ENCODE data around the gene ZBTB18.

ZBTB18 gene

GRCh38 chr1:244060117-244060516 is 9.0 kb downstream of the ZBTB18 start:
- TF ChIP-seq TAF1 (IDR thresholded peaks at IDR 0.05; ENCODE audit: borderline replicate concordance, insufficient read depth, low read length): no peak
- TF ChIP-seq POLR2AphosphoS5 (IDR thresholded peaks at IDR 0.05; ENCODE audit: low read depth, low read length): no peak
- no peak for TF ChIP-seq FOXP2 (optimal IDR thresholded peaks at IDR 0.05; ENCODE audit: borderline replicate concordance, extremely low read depth, extremely low read length, insufficient read depth)
- TF ChIP-seq, protein P1, sequence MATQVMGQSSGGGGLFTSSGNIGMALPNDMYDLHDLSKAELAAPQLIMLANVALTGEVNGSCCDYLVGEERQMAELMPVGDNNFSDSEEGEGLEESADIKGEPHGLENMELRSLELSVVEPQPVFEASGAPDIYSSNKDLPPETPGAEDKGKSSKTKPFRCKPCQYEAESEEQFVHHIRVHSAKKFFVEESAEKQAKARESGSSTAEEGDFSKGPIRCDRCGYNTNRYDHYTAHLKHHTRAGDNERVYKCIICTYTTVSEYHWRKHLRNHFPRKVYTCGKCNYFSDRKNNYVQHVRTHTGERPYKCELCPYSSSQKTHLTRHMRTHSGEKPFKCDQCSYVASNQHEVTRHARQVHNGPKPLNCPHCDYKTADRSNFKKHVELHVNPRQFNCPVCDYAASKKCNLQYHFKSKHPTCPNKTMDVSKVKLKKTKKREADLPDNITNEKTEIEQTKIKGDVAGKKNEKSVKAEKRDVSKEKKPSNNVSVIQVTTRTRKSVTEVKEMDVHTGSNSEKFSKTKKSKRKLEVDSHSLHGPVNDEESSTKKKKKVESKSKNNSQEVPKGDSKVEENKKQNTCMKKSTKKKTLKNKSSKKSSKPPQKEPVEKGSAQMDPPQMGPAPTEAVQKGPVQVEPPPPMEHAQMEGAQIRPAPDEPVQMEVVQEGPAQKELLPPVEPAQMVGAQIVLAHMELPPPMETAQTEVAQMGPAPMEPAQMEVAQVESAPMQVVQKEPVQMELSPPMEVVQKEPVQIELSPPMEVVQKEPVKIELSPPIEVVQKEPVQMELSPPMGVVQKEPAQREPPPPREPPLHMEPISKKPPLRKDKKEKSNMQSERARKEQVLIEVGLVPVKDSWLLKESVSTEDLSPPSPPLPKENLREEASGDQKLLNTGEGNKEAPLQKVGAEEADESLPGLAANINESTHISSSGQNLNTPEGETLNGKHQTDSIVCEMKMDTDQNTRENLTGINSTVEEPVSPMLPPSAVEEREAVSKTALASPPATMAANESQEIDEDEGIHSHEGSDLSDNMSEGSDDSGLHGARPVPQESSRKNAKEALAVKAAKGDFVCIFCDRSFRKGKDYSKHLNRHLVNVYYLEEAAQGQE (IDR thresholded peaks at IDR 0.05; ENCODE audit: insufficient read depth in 1 of 2, low read depth in 2 of 2, low read length in 2 of 2): no peak
- TF ChIP-seq SIN3A (IDR thresholded peaks at IDR 0.05; ENCODE audit: borderline replicate concordance, insufficient read depth, low read length): no peak

- TF ChIP-seq FOXP2 (optimal IDR thresholded peaks at IDR 0.05; ENCODE audit: borderline replicate concordance, extremely low read depth, extremely low read length, insufficient read depth) (no peak), SIN3A (IDR thresholded peaks at IDR 0.05; ENCODE audit: borderline replicate concordance, insufficient read depth, low read length) (no peak), POLR2AphosphoS5 (IDR thresholded peaks at IDR 0.05; ENCODE audit: low read depth, low read length) (no peak), TAF1 (IDR thresholded peaks at IDR 0.05; ENCODE audit: borderline replicate concordance, insufficient read depth, low read length) (no peak)
- TF ChIP-seq, protein P1 (IDR thresholded peaks at IDR 0.05; ENCODE audit: insufficient read depth in 1 of 2, low read depth in 2 of 2, low read length in 2 of 2): no peak
Observed at GRCh38 chr1:244060686-244061085, 9.6 kb downstream of the ZBTB18 start.

GRCh38 chr1:244062156-244062725 is 11.2 kb downstream of the ZBTB18 start:
- TF ChIP-seq TAF1 (IDR thresholded peaks at IDR 0.05; ENCODE audit: borderline replicate concordance, insufficient read depth, low read length): no peak
- no peak for TF ChIP-seq SIN3A (IDR thresholded peaks at IDR 0.05; ENCODE audit: borderline replicate concordance, insufficient read depth, low read length)
- no peak for TF ChIP-seq FOXP2 (optimal IDR thresholded peaks at IDR 0.05; ENCODE audit: borderline replicate concordance, extremely low read depth, extremely low read length, insufficient read depth)

- no peak for TF ChIP-seq TAF1 (IDR thresholded peaks at IDR 0.05; ENCODE audit: borderline replicate concordance, insufficient read depth, low read length)
- TF ChIP-seq, protein P1 (IDR thresholded peaks at IDR 0.05; ENCODE audit: insufficient read depth in 1 of 2, low read depth in 2 of 2, low read length in 2 of 2): no peak
Observed at GRCh38 chr1:244063498-244063897, 12.4 kb downstream of the ZBTB18 start.

DNA sequence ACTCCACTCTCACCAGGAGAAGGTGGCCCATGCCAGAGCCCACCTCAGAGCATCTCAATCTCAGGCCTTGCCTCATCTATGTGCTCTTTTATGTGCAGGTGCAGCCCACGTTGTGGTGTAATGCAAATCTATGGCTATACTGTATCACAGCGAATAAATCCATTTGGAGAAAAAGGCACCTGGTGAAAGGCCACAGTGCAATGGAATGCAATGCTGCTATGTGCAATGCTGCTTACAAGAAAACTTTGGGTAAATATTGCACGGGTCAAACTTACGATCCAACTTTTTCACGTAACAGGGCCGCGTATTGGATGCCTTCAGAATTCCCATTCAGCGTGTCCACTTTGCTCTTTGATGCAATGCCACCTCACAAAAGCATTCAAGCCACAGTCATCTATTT is 13.5 kb downstream of the ZBTB18 start:
- TF ChIP-seq POLR2AphosphoS5 (IDR thresholded peaks at IDR 0.05; ENCODE audit: low read depth, low read length) (no peak), TAF1 (IDR thresholded peaks at IDR 0.05; ENCODE audit: borderline replicate concordance, insufficient read depth, low read length) (no peak), SIN3A (IDR thresholded peaks at IDR 0.05; ENCODE audit: borderline replicate concordance, insufficient read depth, low read length) (no peak), FOXP2 (optimal IDR thresholded peaks at IDR 0.05; ENCODE audit: borderline replicate concordance, extremely low read depth, extremely low read length, insufficient read depth) (no peak)
- TF ChIP-seq, protein P1 (IDR thresholded peaks at IDR 0.05; ENCODE audit: insufficient read depth in 1 of 2, low read depth in 2 of 2, low read length in 2 of 2): no peak
